Karpas-422 (cell line): ENCODE results near the gene TOX2. TPM values are rescaled to one million over a fixed set of nuclear protein-coding genes. Genes with fewer than 3 reads are reported as not detected.

Experiments
- DNase-seq: peaks from one replicate; pipeline ENCODE4 v3.0.0-alpha.2; 2015
- H2AFZ ChIP-seq: fragments of 200-600 bp; sonication (generic); 2 replicates; pipeline ENCODE4 v1.6.1; 2014; ENCODE audit warnings: antibody characterized with exemption, low read length, mixed read lengths
- H3K27ac ChIP-seq: fragments of 200-600 bp; sonication (generic); 2 replicates; pipeline ENCODE4 v1.5.1; 2014; ENCODE audit warnings: mild to moderate bottlenecking, low read length, moderate library complexity
- H3K27me3 ChIP-seq: fragments of 200-600 bp; sonication (generic); 2 replicates; pipeline ENCODE4 v1.6.1; 2014; ENCODE audit warnings: low read length, mixed read lengths
- H3K36me3 ChIP-seq: fragments of 200-600 bp; sonication (generic); 2 replicates; pipeline ENCODE4 v1.6.1; 2014; ENCODE audit warnings: low read length, mixed read lengths; ENCODE audit not compliant: insufficient read depth
- H3K4me1 ChIP-seq: fragments of 200-600 bp; sonication (generic); 2 replicates; pipeline ENCODE4 v1.6.1; 2014; ENCODE audit warnings: mild to moderate bottlenecking, low read length, mixed read lengths
- H3K4me2 ChIP-seq: fragments of 200-600 bp; sonication (generic); 2 replicates; pipeline ENCODE4 v1.6.1; 2014; ENCODE audit warnings: low read length, low read depth, mild to moderate bottlenecking; ENCODE audit not compliant: poor library complexity, severe bottlenecking
- H3K4me3 ChIP-seq: fragments of 200-600 bp; sonication (generic); 2 replicates; pipeline ENCODE4 v1.5.1; 2014; ENCODE audit warnings: mild to moderate bottlenecking, antibody characterized with exemption, low read length, mixed read lengths
- H3K79me2 ChIP-seq: fragments of 200-600 bp; sonication (generic); 2 replicates; pipeline ENCODE4 v1.6.1; 2014; ENCODE audit warnings: mild to moderate bottlenecking, low read length, mixed read lengths
- H3K9ac ChIP-seq: fragments of 200-600 bp; sonication (generic); 2 replicates; pipeline ENCODE4 v1.6.0; 2014; ENCODE audit warnings: low read length
- H3K9me2 ChIP-seq: fragments of 200-600 bp; sonication (generic), shearing (Covaris generic); replicated peaks from 2 replicates; pipeline ENCODE4 v1.6.0; 2014; ENCODE audit warnings: mild to moderate bottlenecking, low read length, moderate library complexity; ENCODE audit not compliant: insufficient read depth
- H3K9me3 ChIP-seq: fragments of 300-700, 200-600 bp; sonication (generic); 2 replicates; pipeline ENCODE4 v1.6.1; 2014; ENCODE audit warnings: low read length, mixed read lengths
- H4K20me1 ChIP-seq: fragments of 200-600 bp; sonication (generic); 2 replicates; pipeline ENCODE4 v1.6.1; 2014; ENCODE audit warnings: mild to moderate bottlenecking, antibody characterized with exemption, low read length, low read depth; ENCODE audit not compliant: insufficient read depth
- total RNA-seq: library from RNA; depleted of rRNA; stranded (reverse); fragments of >200 nt; shearing (Covaris generic); gene quantifications from 2 replicates; pipeline ENCODE4 v1.2.3, GENCODE V29; 2014; ENCODE audit warnings: low replicate concordance

Gene TOX2
- total RNA-seq, 1 experiment from 2014 or later, result 42.9 TPM

DNA sequence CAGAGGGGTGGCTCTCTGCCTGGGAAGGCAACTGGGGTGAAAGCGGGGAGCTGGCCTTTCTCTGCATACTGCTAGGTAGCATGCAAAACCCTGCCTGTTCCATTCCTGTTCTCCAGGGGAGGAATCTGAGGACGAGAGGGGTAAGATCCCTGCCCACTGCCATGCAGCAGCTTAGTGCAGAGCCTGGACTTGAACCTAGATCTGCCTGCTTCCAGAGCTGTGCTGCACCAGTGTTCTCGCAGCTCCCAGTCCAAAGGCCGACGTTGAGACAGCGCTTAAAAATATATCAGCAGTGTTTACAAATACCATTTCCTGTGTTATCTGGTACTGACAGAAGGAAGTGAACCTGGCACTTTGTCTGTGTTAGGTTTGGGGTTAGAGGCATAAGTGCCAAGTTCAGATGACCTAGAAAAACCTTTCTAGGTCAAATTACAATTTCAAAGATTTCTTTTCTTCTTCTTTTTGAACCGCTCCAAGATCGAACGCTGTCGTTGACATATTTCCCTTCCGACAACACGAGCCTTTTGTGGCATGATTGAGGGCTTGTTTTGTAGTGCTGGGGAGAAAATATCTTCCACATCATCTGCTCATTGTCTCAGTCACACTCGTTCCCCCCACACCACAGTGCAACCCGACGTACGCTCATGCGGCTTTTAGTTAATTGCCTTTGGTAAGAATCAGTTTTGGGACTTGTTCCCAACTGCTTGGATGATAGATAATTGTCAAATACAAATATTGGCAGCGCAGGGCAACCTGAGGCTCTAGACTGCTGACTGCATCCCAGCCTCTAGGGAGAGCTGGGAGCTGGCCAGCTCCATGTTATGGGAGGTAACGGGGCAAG lies 44.6 kb downstream of the TOX2 start:
- no peaks in the 10 kb centered on the region for H4K20me1 ChIP-seq
- H3K4me3 ChIP-seq, result no peak overlapping the region
- H3K4me2 ChIP-seq, result peak overlapping the region; percentile 3
- H2AFZ ChIP-seq, result no peak overlapping the region
- H3K4me1 ChIP-seq, result peaks cover 99% of the 10 kb centered on the region
- H3K27ac ChIP-seq, result peak overlapping the region; percentile 99
- DNase-seq, result no peak
- peaks cover 65% of the 10 kb centered on the region for H3K36me3 ChIP-seq
- no peaks in the 10 kb centered on the region for H3K9me2 ChIP-seq
- peak overlapping the region; percentile 31; the same call in 1 of the 2 replicates for H3K9ac ChIP-seq
- H3K79me2 ChIP-seq, result peaks cover 85% of the 10 kb centered on the region
- 0 out of 2 replicates have a peak, but pooled peaks cover 2% of the 10 kb centered on the region for H3K9me3 ChIP-seq
- H3K27me3 ChIP-seq, result no peaks in the 10 kb centered on the region

DNA sequence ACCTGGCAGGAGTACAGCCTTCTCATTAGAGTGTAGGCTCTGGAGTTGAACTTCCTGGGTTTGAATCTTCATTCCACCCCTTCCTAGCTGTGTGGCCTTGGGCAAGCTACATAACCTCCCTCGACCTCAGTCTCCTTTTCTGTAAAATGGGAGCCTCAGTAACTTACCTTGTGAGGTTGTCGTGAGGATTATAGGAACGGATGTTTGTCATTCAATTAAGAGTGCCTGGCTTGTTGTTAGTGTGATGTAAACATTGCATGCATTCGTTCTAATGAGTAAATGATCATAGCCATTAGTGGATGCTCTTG lies 45.2 kb downstream of the TOX2 start:
- Histone ChIP-seq H3K27ac (peak overlapping the region; percentile 99), H4K20me1 (no peaks in the 10 kb centered on the region), H3K9me3 (0 out of 2 replicates have a peak, but pooled peaks cover 2% of the 10 kb centered on the region), H3K36me3 (peaks cover 65% of the 10 kb centered on the region), H2AFZ (no peak overlapping the region), H3K79me2 (peaks cover 91% of the 10 kb centered on the region), H3K27me3 (no peaks in the 10 kb centered on the region), H3K4me1 (peaks cover 99% of the 10 kb centered on the region), H3K9ac (no peak overlapping the region), H3K4me3 (no peak overlapping the region), H3K4me2 (peak overlapping the region; percentile 1), H3K9me2 (no peaks in the 10 kb centered on the region)
- DNase-seq, result no peak

DNA sequence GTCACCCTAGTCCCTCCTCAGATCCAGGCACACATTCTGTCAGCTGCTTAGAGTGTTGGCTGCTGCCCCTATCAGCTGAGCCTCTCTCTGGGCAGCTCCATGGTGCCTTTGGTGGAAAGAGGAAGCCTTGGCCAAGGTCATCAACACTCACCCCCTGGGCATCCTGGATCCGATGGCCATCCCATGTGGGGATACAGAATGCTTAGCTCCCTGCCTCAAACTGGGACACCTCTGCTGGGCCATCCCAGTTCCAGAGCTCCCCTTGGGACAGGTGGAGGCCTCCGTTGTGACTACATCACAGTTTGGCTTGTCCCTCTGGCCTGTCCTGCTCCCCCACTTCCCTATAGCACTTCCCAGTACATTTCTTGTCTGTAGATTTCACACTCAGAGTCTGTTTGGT lies 45.6 kb downstream of the TOX2 start:
- peak overlapping the region; percentile 21 for H3K4me2 ChIP-seq
- no peaks in the 10 kb centered on the region for H3K27me3 ChIP-seq
- H3K9me3 ChIP-seq, result 0 out of 2 replicates have a peak, but pooled peaks cover 2% of the 10 kb centered on the region
- H3K27ac ChIP-seq, result peak overlapping the region; percentile 99
- peaks cover 94% of the 10 kb centered on the region for H3K79me2 ChIP-seq
- no peaks in the 10 kb centered on the region for H3K9me2 ChIP-seq
- no peaks in the 10 kb centered on the region for H4K20me1 ChIP-seq
- peak overlapping the region; percentile 38 for H3K9ac ChIP-seq
- peaks cover 99% of the 10 kb centered on the region for H3K4me1 ChIP-seq
- peaks cover 65% of the 10 kb centered on the region for H3K36me3 ChIP-seq
- H3K4me3 ChIP-seq, result no peak overlapping the region
- DNase-seq, result no peak
- H2AFZ ChIP-seq, result no peak overlapping the region

DNA sequence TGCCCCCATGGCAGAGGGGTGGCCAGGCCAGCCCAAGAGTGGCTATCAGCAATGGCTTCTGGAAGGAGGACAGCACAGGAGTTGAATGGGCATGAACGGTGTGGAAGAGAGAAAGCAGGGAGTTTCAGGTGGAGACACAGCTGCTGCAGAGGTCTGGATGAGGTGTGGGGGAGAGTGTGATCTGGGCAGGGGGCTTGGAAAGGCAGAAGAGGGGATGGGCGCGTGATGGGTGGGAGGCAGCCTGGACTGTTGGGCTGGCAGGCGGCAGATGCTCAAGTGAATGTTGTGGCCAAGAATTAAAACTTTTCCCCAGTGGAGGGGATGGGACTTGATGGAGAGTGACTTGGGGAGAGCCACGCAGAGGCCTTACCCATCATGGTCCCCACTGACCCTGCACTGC lies 46.5 kb downstream of the TOX2 start:
- peaks cover 61% of the 10 kb centered on the region for H3K36me3 ChIP-seq
- H2AFZ ChIP-seq, result no peak overlapping the region
- H3K27me3 ChIP-seq, result no peaks in the 10 kb centered on the region
- no peaks in the 10 kb centered on the region for H4K20me1 ChIP-seq
- H3K9me3 ChIP-seq, result 0 out of 2 replicates have a peak, but pooled peaks cover 2% of the 10 kb centered on the region
- H3K79me2 ChIP-seq, result peaks cover 98% of the 10 kb centered on the region
- peak overlapping the region; percentile 99 for H3K27ac ChIP-seq
- no peak for DNase-seq
- no peaks in the 10 kb centered on the region for H3K9me2 ChIP-seq
- H3K4me3 ChIP-seq, result no peak overlapping the region
- H3K4me2 ChIP-seq, result peak overlapping the region; percentile 21
- peak overlapping the region; percentile 38 for H3K9ac ChIP-seq
- peaks cover 99% of the 10 kb centered on the region for H3K4me1 ChIP-seq

DNA sequence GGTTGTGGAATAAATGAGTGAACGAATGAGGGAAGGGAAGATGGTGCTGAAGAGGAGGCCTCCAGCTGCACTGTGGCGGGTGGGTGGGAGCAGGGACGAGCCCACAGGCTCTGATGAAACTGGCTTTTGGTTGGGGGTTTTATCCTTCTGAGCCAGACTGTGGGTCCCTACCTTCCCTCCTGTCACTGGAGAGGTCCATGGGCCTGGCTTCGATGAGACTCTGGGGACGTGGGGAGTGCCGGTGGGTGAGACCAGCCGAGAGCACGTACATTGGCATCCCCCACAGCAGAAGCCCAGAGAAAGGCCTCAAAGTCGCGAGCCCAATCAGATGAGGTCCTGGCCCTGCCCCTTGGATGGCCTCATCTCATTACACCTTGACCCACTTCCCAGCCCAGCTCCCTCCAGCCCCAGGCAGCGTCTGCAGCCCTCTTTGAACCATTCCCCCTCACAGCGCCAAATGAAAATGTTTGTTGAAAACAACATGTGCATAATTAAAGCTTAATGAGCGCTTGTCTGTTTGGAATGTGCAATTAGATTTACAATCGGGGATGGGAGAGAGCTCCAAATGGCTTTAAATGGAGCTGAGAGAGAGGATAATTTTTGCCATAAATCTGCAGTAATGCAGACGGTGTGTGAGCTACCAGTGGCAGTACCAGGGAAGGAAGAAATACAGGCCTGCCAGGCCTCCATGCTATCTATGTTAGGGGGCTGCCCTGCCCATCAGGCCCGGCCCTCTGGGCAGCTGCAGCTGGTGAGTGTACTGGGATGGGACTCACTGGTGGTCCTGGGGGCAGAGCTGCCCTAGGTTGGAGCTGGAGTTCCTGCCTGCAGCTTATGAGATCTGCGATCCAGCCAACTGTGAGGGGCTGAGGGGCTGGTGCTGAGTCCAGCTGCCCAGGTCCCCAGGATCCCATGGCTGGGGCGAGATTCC lies 47.2 kb downstream of the TOX2 start:
- Histone ChIP-seq H3K9me2 (no peaks in the 10 kb centered on the region), H3K36me3 (peaks cover 58% of the 10 kb centered on the region), H3K4me2 (peak overlapping the region; percentile 63), H3K4me3 (no peak overlapping the region), H3K79me2 (peaks cover 100% of the 10 kb centered on the region), H3K4me1 (peaks cover 99% of the 10 kb centered on the region), H2AFZ (no peak overlapping the region), H3K27me3 (no peaks in the 10 kb centered on the region), H3K27ac (peak overlapping the region; percentile 99), H3K9ac (peak overlapping the region; percentile 38), H3K9me3 (0 out of 2 replicates have a peak, but pooled peaks cover 2% of the 10 kb centered on the region), H4K20me1 (no peaks in the 10 kb centered on the region)
- no peak for DNase-seq

DNA sequence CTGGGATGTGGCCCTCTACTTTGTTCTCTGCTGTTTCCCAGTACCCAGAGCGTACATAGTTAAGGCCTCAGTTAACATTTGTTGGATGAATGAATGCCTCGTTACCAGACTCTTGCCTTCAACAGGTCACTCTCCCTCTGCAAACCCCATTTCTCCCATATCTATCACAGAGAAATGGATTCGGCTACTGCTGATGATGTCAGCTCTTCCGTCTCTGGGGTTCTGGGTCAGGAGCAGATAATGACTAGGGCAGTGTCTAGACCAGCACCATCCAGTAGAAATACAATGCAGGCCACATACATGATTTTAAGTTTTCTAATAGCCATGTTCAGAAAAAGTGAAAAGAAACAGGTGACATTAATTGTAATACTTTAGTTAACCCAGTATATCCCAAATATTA lies 47.9 kb downstream of the TOX2 start:
- Histone ChIP-seq H3K36me3 (peaks cover 57% of the 10 kb centered on the region), H3K9me2 (no peaks in the 10 kb centered on the region), H3K27ac (peak overlapping the region; percentile 99), H3K27me3 (no peaks in the 10 kb centered on the region), H3K9me3 (no peaks in the 10 kb centered on the region), H2AFZ (no peak overlapping the region), H3K4me2 (peak overlapping the region; percentile 63), H3K4me3 (no peak overlapping the region), H3K79me2 (peaks cover 100% of the 10 kb centered on the region), H3K4me1 (peaks cover 99% of the 10 kb centered on the region), H4K20me1 (no peaks in the 10 kb centered on the region), H3K9ac (peak overlapping the region; percentile 38)
- DNase-seq, result no peak

DNA sequence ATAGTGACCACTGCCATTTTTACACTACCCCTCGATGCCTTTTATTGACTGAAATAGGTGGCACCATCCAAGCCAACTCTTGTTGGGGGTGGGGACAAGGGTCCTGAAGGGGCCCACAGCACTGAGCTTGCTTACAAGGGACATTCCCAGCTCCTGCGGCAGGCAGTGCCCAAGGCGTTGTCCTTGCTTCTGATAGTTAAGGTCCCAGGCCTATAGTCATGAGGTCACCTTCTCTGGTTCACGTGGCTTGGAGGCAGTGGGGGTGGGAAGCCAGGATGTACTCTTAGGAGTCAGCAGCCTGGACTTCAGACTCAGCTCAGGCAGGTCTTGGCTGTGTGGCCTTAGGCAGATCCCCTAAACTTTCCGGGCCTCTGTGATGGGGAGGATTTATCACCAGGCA lies 48.6 kb downstream of the TOX2 start:
- Histone ChIP-seq H3K36me3 (peaks cover 55% of the 10 kb centered on the region), H2AFZ (no peak overlapping the region), H4K20me1 (no peaks in the 10 kb centered on the region), H3K27ac (peak overlapping the region; percentile 99), H3K4me1 (peaks cover 99% of the 10 kb centered on the region), H3K9me3 (no peaks in the 10 kb centered on the region), H3K4me2 (peak overlapping the region; percentile 63), H3K79me2 (peaks cover 100% of the 10 kb centered on the region), H3K4me3 (no peak overlapping the region), H3K27me3 (no peaks in the 10 kb centered on the region), H3K9ac (peak overlapping the region; percentile 55), H3K9me2 (no peaks in the 10 kb centered on the region)
- DNase-seq, result no peak
